ENCODE measurements around the gene SCN4A. TPM values are rescaled to one million over a fixed set of nuclear protein-coding genes. Genes with fewer than 3 reads are reported as not detected.

The SCN4A gene
- total and polyA plus RNA-seq, 2 donors, result 0.19 to 0.46 TPM

DNA sequence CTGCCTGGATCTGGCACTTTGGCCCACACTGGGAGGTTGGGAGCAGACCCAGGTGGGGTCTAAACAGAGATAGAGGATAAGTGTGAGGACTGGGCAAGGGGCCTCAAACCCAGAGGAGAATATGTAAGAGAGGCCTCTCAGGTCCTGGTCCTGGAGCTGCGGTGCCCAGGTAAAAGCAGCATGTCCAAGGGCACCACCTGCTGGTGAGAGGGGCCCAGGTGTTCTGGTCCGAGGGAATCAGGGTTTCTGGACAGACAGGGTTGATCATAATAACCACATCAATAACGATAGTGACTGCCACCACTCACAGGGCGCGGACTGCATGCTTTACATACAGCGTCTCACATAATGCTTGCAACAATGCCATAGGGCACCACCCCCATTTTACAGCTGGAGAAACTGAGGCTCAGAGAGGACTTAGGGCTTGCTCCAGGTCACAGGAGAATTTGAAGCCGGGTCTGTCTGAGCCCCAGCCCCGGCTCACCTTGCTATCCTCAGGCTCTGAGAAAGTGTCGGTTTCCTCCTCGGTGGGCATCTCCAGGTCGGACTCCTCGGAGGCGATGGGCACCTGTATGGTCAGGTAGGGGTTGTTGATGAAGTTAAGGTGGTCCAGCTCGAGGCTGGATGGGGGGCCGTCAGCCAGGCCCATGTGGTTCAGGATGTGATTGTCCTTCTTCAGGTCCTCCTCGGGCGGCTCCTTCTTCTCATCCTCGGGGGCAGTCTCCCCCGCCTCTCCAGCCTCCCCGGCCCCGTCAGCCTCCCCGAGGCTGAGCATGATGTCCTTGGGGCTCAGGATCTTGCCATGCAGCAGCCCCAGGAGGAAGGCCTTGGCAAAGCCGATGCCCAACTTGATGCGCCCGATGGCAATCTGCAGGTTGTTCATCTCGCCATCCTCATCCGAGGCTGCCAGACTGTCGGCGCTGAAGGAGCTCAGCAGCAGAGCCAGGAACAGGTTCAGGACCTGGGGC lies 21.5 kb downstream of the SCN4A start:
- 96% methylated on average over 29 of the region's 29 CpGs for WGBS
- no peak for DNase-seq (ENCODE audit: low read depth in 6 of 9, low spot score in 9 of 9)
- Histone ChIP-seq H3K9me3 (ENCODE audit: control insufficient read depth in 2 of 2, insufficient read depth in 1 of 2, low read length in 1 of 2) (no peaks in the 10 kb centered on the region), H3K4me3 (ENCODE audit: low read length in 2 of 2) (no peak overlapping the region), H3K27ac (ENCODE audit: low read depth in 1 of 2, low read length in 1 of 2) (no peak overlapping the region), H3K4me1 (ENCODE audit: control insufficient read depth in 2 of 2, insufficient read depth in 2 of 2, low read length in 2 of 2) (peaks cover 28 to 43% of the 10 kb centered on the region in 2 donors), H3K36me3 (ENCODE audit: control insufficient read depth in 2 of 2, insufficient read depth in 2 of 2, low read length in 1 of 2) (no peaks in the 10 kb centered on the region), H3K27me3 (ENCODE audit: control insufficient read depth in 2 of 2, insufficient read depth in 1 of 2, low read length in 1 of 2) (no peaks in the 10 kb centered on the region)

DNA sequence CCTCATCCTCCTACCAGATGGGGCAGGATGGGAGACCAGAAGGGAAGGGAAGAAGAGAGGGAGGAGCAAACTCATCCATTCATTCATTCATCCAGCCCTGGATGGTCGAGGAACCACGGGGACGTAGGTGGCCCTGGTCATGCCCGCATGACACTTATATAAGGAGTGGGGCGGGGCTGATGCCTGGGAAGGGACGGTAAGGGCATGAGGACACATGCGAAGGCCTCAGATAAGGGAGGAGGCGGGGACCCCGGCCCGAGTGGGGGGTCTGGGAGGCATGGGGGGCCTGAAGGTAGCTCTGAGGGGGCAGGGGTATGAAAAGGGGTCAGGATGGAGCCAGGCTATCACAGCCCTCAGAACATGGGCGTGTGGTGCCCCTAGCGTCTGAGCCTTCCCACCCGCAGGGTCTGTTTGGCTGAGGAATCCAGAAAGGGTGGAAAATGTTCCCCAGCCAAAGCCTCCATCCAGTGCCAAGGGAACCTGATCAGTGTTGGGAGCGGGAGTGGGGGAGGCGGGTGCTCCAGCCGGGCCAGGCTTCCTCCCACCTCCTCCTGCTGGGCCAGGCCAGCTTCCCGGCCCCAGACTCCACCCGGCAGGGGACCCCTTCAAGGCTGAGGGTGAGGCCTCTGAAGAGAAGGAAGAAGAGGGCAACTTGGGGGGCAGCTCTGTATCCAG lies 23.0 kb downstream of the SCN4A start:
- H3K9me3 ChIP-seq (ENCODE audit: control insufficient read depth in 2 of 2, insufficient read depth in 1 of 2, low read length in 1 of 2), result no peaks in the 10 kb centered on the region
- H3K36me3 ChIP-seq (ENCODE audit: control insufficient read depth in 2 of 2, insufficient read depth in 2 of 2, low read length in 1 of 2), result no peaks in the 10 kb centered on the region
- WGBS, result 89% methylated on average over 18 of the region's 18 CpGs
- H3K27me3 ChIP-seq (ENCODE audit: control insufficient read depth in 2 of 2, insufficient read depth in 1 of 2, low read length in 1 of 2), result peaks cover 0 to 2% of the 10 kb centered on the region in 2 donors
- no peak for DNase-seq (ENCODE audit: low read depth in 6 of 9, low spot score in 9 of 9)
- no peak overlapping the region for H3K27ac ChIP-seq (ENCODE audit: low read depth in 1 of 2, low read length in 1 of 2)
- H3K4me1 ChIP-seq (ENCODE audit: control insufficient read depth in 2 of 2, insufficient read depth in 2 of 2, low read length in 2 of 2), result peaks cover 24 to 38% of the 10 kb centered on the region in 2 donors
- no peak overlapping the region for H3K4me3 ChIP-seq (ENCODE audit: low read length in 2 of 2)

DNA sequence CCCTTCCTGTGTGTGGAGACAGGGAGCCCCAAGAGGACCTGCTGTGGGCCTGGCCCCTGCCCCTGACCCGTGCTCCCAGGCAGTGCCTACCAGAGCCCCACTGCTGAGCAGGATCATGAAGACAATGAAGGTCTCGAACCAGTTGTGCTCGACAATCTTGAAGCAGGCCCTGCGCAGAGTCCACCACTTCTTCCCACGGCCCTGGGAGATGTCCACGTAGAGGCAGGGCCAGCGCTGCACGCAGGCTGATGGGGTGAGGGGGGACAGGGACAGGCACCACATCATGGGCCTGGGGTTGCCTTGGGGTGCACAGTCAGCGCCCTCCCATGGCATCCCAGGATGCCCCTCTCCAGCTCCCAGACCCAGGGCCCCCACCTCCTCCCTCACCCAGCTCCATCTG lies 24.2 kb downstream of the SCN4A start:
- H3K36me3 ChIP-seq (ENCODE audit: control insufficient read depth in 2 of 2, insufficient read depth in 2 of 2, low read length in 1 of 2), result no peaks in the 10 kb centered on the region
- over 99% methylated on average over 9 of the region's 9 CpGs for WGBS
- no peak for DNase-seq (ENCODE audit: low read depth in 6 of 9, low spot score in 9 of 9)
- H3K4me3 ChIP-seq (ENCODE audit: low read length in 2 of 2), result no peak overlapping the region
- H3K27me3 ChIP-seq (ENCODE audit: control insufficient read depth in 2 of 2, insufficient read depth in 1 of 2, low read length in 1 of 2), result peaks cover 0 to 6% of the 10 kb centered on the region in 2 donors
- no peak overlapping the region for H3K27ac ChIP-seq (ENCODE audit: low read depth in 1 of 2, low read length in 1 of 2)
- H3K4me1 ChIP-seq (ENCODE audit: control insufficient read depth in 2 of 2, insufficient read depth in 2 of 2, low read length in 2 of 2), result peaks cover 13 to 26% of the 10 kb centered on the region in 2 donors
- no peaks in the 10 kb centered on the region for H3K9me3 ChIP-seq (ENCODE audit: control insufficient read depth in 2 of 2, insufficient read depth in 1 of 2, low read length in 1 of 2)

DNA sequence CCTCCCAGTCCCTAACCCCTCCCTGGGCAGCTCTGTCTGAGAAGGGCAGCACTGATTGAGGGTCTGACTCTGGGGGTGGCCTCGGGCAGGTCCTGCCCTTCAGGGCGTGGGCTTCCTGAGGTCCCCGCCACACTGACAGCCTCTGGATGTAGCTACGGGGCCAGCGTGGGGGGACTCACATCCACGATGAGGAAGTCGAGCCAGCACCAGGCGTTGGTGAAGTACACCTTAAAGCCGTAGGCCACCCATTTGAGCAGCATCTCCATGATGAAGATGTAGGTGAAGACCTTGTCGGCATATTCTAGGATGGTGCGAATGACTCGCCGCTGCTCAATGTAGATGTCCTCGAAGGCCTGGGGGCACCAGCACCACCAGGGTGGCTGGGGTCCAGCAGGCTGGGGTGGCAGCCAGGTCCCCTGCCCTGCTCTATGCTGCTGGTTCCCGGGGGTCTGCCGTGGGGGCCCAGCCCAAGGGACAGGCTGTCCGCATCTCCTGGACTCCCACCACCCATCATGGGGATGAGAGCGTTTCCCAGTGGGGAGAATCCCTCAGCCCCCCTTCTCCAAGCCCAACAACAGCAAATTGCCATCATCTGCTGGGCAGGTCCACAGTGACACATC lies 24.9 kb downstream of the SCN4A start:
- 80% methylated on average over 18 of the region's 18 CpGs for WGBS
- H3K4me1 ChIP-seq (ENCODE audit: control insufficient read depth in 2 of 2, insufficient read depth in 2 of 2, low read length in 2 of 2), result peaks cover 10 to 22% of the 10 kb centered on the region in 2 donors
- DNase-seq (ENCODE audit: low read depth in 6 of 9, low spot score in 9 of 9), result no peak
- H3K4me3 ChIP-seq (ENCODE audit: low read length in 2 of 2), result no peak overlapping the region
- H3K36me3 ChIP-seq (ENCODE audit: control insufficient read depth in 2 of 2, insufficient read depth in 2 of 2, low read length in 1 of 2), result no peaks in the 10 kb centered on the region
- no peak overlapping the region for H3K27ac ChIP-seq (ENCODE audit: low read depth in 1 of 2, low read length in 1 of 2)
- no peaks in the 10 kb centered on the region for H3K9me3 ChIP-seq (ENCODE audit: control insufficient read depth in 2 of 2, insufficient read depth in 1 of 2, low read length in 1 of 2)
- H3K27me3 ChIP-seq (ENCODE audit: control insufficient read depth in 2 of 2, insufficient read depth in 1 of 2, low read length in 1 of 2), result peaks cover 0 to 6% of the 10 kb centered on the region in 2 donors

DNA sequence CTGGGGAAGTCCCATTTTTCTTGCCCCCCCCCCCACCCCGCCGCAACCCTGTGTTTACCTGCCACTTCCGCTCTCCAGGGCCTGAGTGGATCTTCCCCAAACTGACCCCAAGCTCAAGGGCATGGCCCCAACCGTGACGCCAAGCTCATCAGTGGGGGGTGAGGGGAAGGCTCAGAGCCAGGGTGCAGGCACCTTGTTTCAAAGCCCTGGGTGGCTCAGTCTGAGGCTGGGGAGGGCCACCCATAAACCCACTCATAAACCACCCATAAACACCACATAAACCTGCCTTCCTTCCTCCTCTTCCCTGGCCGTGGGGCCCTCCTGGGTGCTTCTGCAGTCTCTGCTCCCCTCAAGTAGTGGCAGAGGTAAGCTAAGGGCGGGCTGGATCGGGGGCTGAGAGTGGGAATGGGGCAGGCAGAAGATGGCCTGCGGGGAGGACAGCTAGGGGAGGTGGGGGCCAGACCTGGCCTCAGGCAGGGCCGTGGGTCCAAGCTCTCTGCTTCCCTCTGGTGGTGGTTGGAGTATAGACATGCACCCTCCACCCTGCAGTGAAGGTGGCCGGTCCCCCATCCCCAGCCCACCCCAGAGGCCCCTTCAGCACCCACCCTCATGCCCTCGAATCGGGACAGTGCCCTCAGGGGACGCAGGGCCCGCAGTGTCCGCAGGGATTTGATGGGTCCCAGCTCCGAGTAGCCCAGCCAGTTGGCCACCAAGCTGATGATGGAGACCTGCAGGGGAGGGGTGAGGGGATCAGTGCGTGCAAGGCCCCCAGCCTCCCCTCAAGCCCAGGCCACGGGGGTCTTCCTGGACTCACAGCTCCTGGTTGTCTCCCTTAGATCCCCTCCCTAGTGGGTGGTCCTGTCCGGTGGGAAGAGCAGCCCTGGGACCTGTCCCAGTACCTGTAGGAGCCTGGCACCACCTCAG lies 26.0 kb downstream of the SCN4A start:
- no peak overlapping the region for H3K4me3 ChIP-seq (ENCODE audit: low read length in 2 of 2)
- H3K4me1 ChIP-seq (ENCODE audit: control insufficient read depth in 2 of 2, insufficient read depth in 2 of 2, low read length in 2 of 2), result peaks cover 10 to 18% of the 10 kb centered on the region in 2 donors
- H3K27ac ChIP-seq (ENCODE audit: low read depth in 1 of 2, low read length in 1 of 2), result peak overlapping the region in 1 of 2 donors; percentile 59
- no peaks in the 10 kb centered on the region for H3K36me3 ChIP-seq (ENCODE audit: control insufficient read depth in 2 of 2, insufficient read depth in 2 of 2, low read length in 1 of 2)
- 30% methylated on average over 20 of the region's 20 CpGs for whole genome bisulfite sequencing
- DNase-seq (ENCODE audit: low read depth in 6 of 9, low spot score in 9 of 9), result peak in 6 of 9 donors; percentile 48 to 78 (median 65)
- H3K9me3 ChIP-seq (ENCODE audit: control insufficient read depth in 2 of 2, insufficient read depth in 1 of 2, low read length in 1 of 2), result no peaks in the 10 kb centered on the region
- H3K27me3 ChIP-seq (ENCODE audit: control insufficient read depth in 2 of 2, insufficient read depth in 1 of 2, low read length in 1 of 2), result peaks cover 0 to 6% of the 10 kb centered on the region in 2 donors

DNA sequence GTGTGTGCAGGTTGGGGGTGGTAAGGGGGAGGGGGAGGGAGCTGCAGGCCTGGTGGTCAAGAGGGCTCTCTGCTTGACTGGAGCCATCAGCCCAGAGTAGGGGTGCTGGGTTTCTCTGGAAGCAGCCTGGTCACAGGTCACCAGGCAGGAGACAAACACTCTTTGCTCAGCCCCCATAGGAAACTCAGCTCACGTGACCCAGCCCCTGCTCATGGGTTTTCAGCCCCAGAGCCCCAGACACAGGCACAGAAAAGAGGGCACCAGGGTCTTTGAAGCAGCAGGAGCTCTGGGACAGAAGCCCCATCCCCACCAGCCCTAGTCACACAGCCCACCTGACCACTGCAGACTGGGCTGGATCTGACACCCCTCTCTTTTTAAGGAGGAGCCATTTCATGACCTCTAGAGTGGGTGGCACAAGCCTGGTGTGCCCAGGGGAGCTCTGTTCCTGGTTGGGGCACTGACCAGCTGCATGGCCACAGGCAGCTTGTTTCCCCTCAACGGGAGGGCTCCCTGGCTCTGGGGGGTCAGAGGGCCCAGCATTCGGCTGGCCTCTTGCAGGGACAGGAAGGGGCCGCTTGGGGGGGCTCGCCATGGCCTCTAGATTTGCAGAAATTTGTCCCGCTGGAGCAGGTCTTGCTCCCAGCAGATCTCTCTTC lies 26.8 kb downstream of the SCN4A start:
- peak in 6 of 9 donors; percentile 40 to 76 (median 63) for DNase-seq (ENCODE audit: low read depth in 6 of 9, low spot score in 9 of 9)
- 52% methylated on average over 6 of the region's 6 CpGs for WGBS
- H3K27ac ChIP-seq (ENCODE audit: low read depth in 1 of 2, low read length in 1 of 2), result peak overlapping the region in 1 of 2 donors; percentile 14

DNA sequence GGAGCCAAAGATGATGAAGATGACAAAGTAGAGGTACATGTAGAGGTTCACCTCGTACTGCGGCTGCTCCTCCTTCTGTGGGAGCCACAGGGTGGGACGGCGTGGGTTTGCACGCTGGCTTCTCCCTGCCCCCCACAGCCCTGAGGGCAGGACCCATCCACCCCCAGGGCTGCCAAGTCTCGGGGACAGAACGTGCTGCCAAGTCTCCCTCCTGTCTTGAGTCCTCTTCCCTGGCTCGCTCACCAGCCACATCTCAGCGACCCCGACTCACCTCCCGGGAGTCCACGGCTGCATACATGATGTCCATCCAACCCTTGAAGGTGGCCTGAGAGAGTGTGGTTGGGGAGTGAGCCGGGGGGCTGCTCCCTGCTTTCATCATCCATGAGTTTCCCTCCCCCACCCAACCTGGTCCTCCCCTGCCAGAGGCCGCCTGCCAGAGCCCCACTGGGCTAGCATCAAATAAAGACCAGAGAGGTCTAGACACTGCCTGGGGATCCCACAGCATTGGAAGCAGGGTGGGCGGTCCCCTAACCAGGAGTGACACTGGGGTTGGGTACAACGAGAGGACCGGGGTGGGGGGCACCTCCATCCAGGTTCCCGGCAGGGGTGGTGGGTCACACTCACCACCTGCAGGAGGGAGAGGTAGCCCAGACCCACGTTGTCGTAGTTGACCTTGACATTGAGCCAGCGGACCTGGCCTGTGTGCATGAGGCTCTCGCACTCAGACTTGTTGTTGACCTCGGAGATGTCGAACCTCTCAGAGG lies 27.8 kb downstream of the SCN4A start:
- no peak for DNase-seq (ENCODE audit: low read depth in 6 of 9, low spot score in 9 of 9)
- H3K9me3 ChIP-seq (ENCODE audit: control insufficient read depth in 2 of 2, insufficient read depth in 1 of 2, low read length in 1 of 2), result no peaks in the 10 kb centered on the region
- H3K27me3 ChIP-seq (ENCODE audit: control insufficient read depth in 2 of 2, insufficient read depth in 1 of 2, low read length in 1 of 2), result peaks cover 0 to 6% of the 10 kb centered on the region in 2 donors
- 95% methylated on average over 24 of the region's 24 CpGs for WGBS
- no peaks in the 10 kb centered on the region for H3K36me3 ChIP-seq (ENCODE audit: control insufficient read depth in 2 of 2, insufficient read depth in 2 of 2, low read length in 1 of 2)
- H3K4me3 ChIP-seq (ENCODE audit: low read length in 2 of 2), result no peak overlapping the region
- H3K27ac ChIP-seq (ENCODE audit: low read depth in 1 of 2, low read length in 1 of 2), result no peak overlapping the region
- peaks cover 10 to 18% of the 10 kb centered on the region in 2 donors for H3K4me1 ChIP-seq (ENCODE audit: control insufficient read depth in 2 of 2, insufficient read depth in 2 of 2, low read length in 2 of 2)

More for the DNA sequence above, 26.8 kb downstream of the SCN4A start:
- Histone ChIP-seq H3K4me3 (ENCODE audit: low read length in 2 of 2) (no peak overlapping the region), H3K27me3 (ENCODE audit: control insufficient read depth in 2 of 2, insufficient read depth in 1 of 2, low read length in 1 of 2) (peaks cover 0 to 6% of the 10 kb centered on the region in 2 donors), H3K9me3 (ENCODE audit: control insufficient read depth in 2 of 2, insufficient read depth in 1 of 2, low read length in 1 of 2) (no peaks in the 10 kb centered on the region), H3K4me1 (ENCODE audit: control insufficient read depth in 2 of 2, insufficient read depth in 2 of 2, low read length in 2 of 2) (peaks cover 10 to 18% of the 10 kb centered on the region in 2 donors), H3K36me3 (ENCODE audit: control insufficient read depth in 2 of 2, insufficient read depth in 2 of 2, low read length in 1 of 2) (no peaks in the 10 kb centered on the region)

All from thymus (tissue), 11 donors.